RWPE2 (cell line): ENCODE results near the gene NR5A2.

Experiments
- ATAC-seq: fragments of 200-7000 bp; cut with Tn5 transposase; 3 replicates; pipeline ENCODE4 v1.9.1; 2021; ENCODE audit warnings: low read depth
- DNase-seq: peaks from one replicate; pipeline ENCODE4 v3.0.0-alpha.2; 2020; ENCODE audit warnings: low spot score
- H3K27ac ChIP-seq: fragments of 450-650 bp; 2 replicates; pipeline ENCODE4 v1.5.1; 2017; ENCODE audit warnings: mild to moderate bottlenecking; ENCODE audit not compliant: poor library complexity, severe bottlenecking
- H3K27me3 ChIP-seq: fragments of 250-450 bp; sonication (Bioruptor Pico); 2 replicates; pipeline ENCODE4 v1.5.1; 2021; ENCODE audit warnings: mild to moderate bottlenecking, moderate library complexity; ENCODE audit not compliant: insufficient read depth, poor library complexity, severe bottlenecking
- H3K36me3 ChIP-seq: fragments of 250-450 bp; sonication (Bioruptor Pico); 2 replicates; pipeline ENCODE4 v1.5.1; 2020; ENCODE audit warnings: low read depth, mild to moderate bottlenecking, moderate library complexity
- H3K4me1 ChIP-seq: fragments of 250-450 bp; sonication (Bioruptor Pico); 2 replicates; pipeline ENCODE4 v1.5.1; 2021; ENCODE audit warnings: mild to moderate bottlenecking, moderate library complexity; ENCODE audit not compliant: insufficient read depth, poor library complexity, severe bottlenecking
- H3K4me3 ChIP-seq: fragments of 250-450 bp; sonication (Bioruptor Pico); 2 replicates; pipeline ENCODE4 v1.5.1; 2021; ENCODE audit warnings: mild to moderate bottlenecking, moderate library complexity; ENCODE audit not compliant: severe bottlenecking
- H3K9me3 ChIP-seq: fragments of 250-450 bp; sonication (Bioruptor Pico); 2 replicates; pipeline ENCODE4 v1.5.1; 2021; ENCODE audit warnings: mild to moderate bottlenecking, moderate library complexity; ENCODE audit not compliant: severe bottlenecking
- CTCF ChIP-seq: fragments of 450-650 bp; IDR thresholded peaks from one replicate; pipeline ENCODE4 v1.5.1; 2017; ENCODE audit warnings: mild to moderate bottlenecking, moderate library complexity; ENCODE audit not compliant: poor library complexity, severe bottlenecking

Gene NR5A2

GRCh38 chr1:200147094-200147493, 119.6 kb downstream of the NR5A2 start:
- no peaks in the 10 kb centered on the region for H3K9me3 ChIP-seq
- no peak for DNase-seq
- no peak for TF ChIP-seq CTCF
- no peak overlapping the region for H3K4me3 ChIP-seq
- no peaks in the 10 kb centered on the region for H3K27me3 ChIP-seq
- H3K36me3 ChIP-seq = no peaks in the 10 kb centered on the region
- ATAC-seq = no peak
- peaks cover 9% of the 10 kb centered on the region for H3K4me1 ChIP-seq
- H3K27ac ChIP-seq = no peak overlapping the region

GRCh38 chr1:200147742-200148141, 120.2 kb downstream of the NR5A2 start:
- Histone ChIP-seq H3K27ac (no peak overlapping the region), H3K4me3 (no peak overlapping the region), H3K4me1 (peaks cover 9% of the 10 kb centered on the region), H3K36me3 (no peaks in the 10 kb centered on the region), H3K9me3 (no peaks in the 10 kb centered on the region), H3K27me3 (no peaks in the 10 kb centered on the region)
- ATAC-seq = no peak
- DNase-seq = no peak
- no peak for TF ChIP-seq CTCF

- H3K27ac ChIP-seq = no peak overlapping the region
- DNase-seq (no peak), ATAC-seq (no peak)
- no peaks in the 10 kb centered on the region for H3K27me3 ChIP-seq
- H3K9me3 ChIP-seq = no peaks in the 10 kb centered on the region
- peaks cover 14% of the 10 kb centered on the region for H3K4me1 ChIP-seq
- no peaks in the 10 kb centered on the region for H3K36me3 ChIP-seq
- H3K4me3 ChIP-seq = no peak overlapping the region
- no peak for TF ChIP-seq CTCF
Observed at GRCh38 chr1:200150006-200150405, 122.5 kb downstream of the NR5A2 start.

- ATAC-seq = peak; percentile 98
- no peak overlapping the region for H3K27ac ChIP-seq
Observed at GRCh38 chr1:200150721-200151120, 123.2 kb downstream of the NR5A2 start.

More at GRCh38 chr1:200150721-200151120, 123.2 kb downstream of the NR5A2 start:
- Histone ChIP-seq H3K4me3 (no peak overlapping the region), H3K36me3 (no peaks in the 10 kb centered on the region), H3K9me3 (no peaks in the 10 kb centered on the region), H3K4me1 (peaks cover 14% of the 10 kb centered on the region), H3K27me3 (no peaks in the 10 kb centered on the region)
- no peak for DNase-seq
- no peak for TF ChIP-seq CTCF
